H1 (cell line): Measurements from ENCODE around the gene VTI1B.
A peak's percentile ranks its signal among the peaks of the same experiment; 100 is the strongest.

Source experiments
- JUN ChIP-seq: IDR thresholded peaks from 2 replicates; pipeline ENCODE4 v1.6.1; 2011; ENCODE audit warnings: low read depth, mild to moderate bottlenecking, improper control_type of control experiment, low read length
- SIX5 ChIP-seq: IDR thresholded peaks from 2 replicates; pipeline ENCODE4 v1.6.1; 2011; ENCODE audit warnings: mild to moderate bottlenecking, low read depth, low read length
- TCF12 ChIP-seq: IDR thresholded peaks from 2 replicates; pipeline ENCODE4 v1.6.1; 2011; ENCODE audit warnings: low read depth, mild to moderate bottlenecking, low read length
- YY1 ChIP-seq: IDR thresholded peaks from 2 replicates; pipeline ENCODE4 v1.6.1; 2011; ENCODE audit warnings: low read depth, mild to moderate bottlenecking, low read length
- TF ChIP-seq, protein P1 (sequence below): fragments of 300-600 bp; sonication (generic); IDR thresholded peaks from 2 replicates; pipeline ENCODE4 v1.7.1; 2012; ENCODE audit warnings: low read length, moderate library complexity, mild to moderate bottlenecking, inconsistent platforms; ENCODE audit not compliant: insufficient replicate concordance
- TF ChIP-seq, protein P2 (sequence below), 3 experiments: IDR thresholded peaks; 1 replicate in 2 of 3; 2 replicates in 1 of 3; pipeline versions ENCODE4 v1.5.1 to v1.6.1; 2011; ENCODE audit warnings: low read length in 3 of 3, mild to moderate bottlenecking in 3 of 3, inconsistent platforms in 2 of 3, low read depth in 1 of 3, moderate library complexity in 1 of 3; ENCODE audit not compliant: insufficient read depth in 1 of 3; ENCODE audit errors: control extremely low read depth in 1 of 3

DNA sequence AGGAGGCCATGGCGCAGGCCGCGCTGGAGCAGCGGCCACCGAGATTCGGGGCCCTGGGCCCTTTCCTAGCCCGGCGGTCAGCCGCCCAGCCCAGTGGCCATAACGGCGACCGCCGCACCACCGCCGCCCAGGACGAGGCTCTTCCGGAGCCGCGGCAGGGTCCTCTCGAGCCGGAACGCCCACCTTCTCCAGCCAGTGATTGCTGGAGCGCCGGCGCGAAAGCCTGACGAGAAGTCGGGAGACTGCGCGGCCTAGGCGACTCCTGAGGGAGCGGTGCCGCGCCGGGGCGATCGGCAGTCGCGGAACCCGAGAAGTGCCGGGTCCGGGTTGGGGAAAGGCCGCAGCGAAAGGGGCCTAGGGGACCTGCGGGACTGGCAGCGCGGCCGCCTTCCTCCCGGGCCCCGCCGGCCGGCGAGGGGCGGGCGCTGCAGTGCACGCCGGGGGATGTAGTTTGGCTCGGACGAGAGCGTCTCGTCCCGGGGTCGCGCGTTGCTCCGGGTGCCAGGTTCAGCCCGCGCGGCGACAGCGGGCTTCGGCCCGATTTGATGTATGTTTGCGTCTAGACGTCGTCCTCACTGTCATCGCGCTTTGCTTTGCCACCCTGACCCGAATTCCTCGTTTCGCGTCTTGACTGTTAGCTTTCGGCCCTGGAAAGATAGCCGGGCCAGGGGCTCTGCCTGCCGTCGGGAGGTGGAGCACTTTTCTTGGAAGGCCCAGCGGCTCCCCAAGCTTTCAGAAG, at the start of gene VTI1B:
- TF ChIP-seq TCF12 (no peak), YY1 (0 out of 2 replicates have a peak, but pooled peaks have one; percentile 60), JUN (no peak), SIX5 (peak; percentile 58; the same call in 1 of the 2 replicates)
- TF ChIP-seq, protein P1, sequence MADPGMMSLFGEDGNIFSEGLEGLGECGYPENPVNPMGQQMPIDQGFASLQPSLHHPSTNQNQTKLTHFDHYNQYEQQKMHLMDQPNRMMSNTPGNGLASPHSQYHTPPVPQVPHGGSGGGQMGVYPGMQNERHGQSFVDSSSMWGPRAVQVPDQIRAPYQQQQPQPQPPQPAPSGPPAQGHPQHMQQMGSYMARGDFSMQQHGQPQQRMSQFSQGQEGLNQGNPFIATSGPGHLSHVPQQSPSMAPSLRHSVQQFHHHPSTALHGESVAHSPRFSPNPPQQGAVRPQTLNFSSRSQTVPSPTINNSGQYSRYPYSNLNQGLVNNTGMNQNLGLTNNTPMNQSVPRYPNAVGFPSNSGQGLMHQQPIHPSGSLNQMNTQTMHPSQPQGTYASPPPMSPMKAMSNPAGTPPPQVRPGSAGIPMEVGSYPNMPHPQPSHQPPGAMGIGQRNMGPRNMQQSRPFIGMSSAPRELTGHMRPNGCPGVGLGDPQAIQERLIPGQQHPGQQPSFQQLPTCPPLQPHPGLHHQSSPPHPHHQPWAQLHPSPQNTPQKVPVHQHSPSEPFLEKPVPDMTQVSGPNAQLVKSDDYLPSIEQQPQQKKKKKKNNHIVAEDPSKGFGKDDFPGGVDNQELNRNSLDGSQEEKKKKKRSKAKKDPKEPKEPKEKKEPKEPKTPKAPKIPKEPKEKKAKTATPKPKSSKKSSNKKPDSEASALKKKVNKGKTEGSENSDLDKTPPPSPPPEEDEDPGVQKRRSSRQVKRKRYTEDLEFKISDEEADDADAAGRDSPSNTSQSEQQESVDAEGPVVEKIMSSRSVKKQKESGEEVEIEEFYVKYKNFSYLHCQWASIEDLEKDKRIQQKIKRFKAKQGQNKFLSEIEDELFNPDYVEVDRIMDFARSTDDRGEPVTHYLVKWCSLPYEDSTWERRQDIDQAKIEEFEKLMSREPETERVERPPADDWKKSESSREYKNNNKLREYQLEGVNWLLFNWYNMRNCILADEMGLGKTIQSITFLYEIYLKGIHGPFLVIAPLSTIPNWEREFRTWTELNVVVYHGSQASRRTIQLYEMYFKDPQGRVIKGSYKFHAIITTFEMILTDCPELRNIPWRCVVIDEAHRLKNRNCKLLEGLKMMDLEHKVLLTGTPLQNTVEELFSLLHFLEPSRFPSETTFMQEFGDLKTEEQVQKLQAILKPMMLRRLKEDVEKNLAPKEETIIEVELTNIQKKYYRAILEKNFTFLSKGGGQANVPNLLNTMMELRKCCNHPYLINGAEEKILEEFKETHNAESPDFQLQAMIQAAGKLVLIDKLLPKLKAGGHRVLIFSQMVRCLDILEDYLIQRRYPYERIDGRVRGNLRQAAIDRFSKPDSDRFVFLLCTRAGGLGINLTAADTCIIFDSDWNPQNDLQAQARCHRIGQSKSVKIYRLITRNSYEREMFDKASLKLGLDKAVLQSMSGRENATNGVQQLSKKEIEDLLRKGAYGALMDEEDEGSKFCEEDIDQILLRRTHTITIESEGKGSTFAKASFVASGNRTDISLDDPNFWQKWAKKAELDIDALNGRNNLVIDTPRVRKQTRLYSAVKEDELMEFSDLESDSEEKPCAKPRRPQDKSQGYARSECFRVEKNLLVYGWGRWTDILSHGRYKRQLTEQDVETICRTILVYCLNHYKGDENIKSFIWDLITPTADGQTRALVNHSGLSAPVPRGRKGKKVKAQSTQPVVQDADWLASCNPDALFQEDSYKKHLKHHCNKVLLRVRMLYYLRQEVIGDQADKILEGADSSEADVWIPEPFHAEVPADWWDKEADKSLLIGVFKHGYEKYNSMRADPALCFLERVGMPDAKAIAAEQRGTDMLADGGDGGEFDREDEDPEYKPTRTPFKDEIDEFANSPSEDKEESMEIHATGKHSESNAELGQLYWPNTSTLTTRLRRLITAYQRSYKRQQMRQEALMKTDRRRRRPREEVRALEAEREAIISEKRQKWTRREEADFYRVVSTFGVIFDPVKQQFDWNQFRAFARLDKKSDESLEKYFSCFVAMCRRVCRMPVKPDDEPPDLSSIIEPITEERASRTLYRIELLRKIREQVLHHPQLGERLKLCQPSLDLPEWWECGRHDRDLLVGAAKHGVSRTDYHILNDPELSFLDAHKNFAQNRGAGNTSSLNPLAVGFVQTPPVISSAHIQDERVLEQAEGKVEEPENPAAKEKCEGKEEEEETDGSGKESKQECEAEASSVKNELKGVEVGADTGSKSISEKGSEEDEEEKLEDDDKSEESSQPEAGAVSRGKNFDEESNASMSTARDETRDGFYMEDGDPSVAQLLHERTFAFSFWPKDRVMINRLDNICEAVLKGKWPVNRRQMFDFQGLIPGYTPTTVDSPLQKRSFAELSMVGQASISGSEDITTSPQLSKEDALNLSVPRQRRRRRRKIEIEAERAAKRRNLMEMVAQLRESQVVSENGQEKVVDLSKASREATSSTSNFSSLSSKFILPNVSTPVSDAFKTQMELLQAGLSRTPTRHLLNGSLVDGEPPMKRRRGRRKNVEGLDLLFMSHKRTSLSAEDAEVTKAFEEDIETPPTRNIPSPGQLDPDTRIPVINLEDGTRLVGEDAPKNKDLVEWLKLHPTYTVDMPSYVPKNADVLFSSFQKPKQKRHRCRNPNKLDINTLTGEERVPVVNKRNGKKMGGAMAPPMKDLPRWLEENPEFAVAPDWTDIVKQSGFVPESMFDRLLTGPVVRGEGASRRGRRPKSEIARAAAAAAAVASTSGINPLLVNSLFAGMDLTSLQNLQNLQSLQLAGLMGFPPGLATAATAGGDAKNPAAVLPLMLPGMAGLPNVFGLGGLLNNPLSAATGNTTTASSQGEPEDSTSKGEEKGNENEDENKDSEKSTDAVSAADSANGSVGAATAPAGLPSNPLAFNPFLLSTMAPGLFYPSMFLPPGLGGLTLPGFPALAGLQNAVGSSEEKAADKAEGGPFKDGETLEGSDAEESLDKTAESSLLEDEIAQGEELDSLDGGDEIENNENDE: no peak
- TF ChIP-seq, protein P2, sequence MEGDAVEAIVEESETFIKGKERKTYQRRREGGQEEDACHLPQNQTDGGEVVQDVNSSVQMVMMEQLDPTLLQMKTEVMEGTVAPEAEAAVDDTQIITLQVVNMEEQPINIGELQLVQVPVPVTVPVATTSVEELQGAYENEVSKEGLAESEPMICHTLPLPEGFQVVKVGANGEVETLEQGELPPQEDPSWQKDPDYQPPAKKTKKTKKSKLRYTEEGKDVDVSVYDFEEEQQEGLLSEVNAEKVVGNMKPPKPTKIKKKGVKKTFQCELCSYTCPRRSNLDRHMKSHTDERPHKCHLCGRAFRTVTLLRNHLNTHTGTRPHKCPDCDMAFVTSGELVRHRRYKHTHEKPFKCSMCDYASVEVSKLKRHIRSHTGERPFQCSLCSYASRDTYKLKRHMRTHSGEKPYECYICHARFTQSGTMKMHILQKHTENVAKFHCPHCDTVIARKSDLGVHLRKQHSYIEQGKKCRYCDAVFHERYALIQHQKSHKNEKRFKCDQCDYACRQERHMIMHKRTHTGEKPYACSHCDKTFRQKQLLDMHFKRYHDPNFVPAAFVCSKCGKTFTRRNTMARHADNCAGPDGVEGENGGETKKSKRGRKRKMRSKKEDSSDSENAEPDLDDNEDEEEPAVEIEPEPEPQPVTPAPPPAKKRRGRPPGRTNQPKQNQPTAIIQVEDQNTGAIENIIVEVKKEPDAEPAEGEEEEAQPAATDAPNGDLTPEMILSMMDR (IDR thresholded peaks at IDR 0.05; ENCODE audit: control extremely low read depth in 1 of 3, insufficient read depth in 1 of 3, low read depth in 1 of 3, low read length in 3 of 3): peak in 1 of 3 experiments; percentile 9; a peak in 1 of 4 replicates
